Thyroid gland (tissue), 4 donors: Measurements from ENCODE around the gene TMEM258. TPM values are rescaled to one million over a fixed set of nuclear protein-coding genes. Genes with fewer than 3 reads are reported as not detected.

Experiments
- DNase-seq, 2 donors: peaks; one replicate each; pipeline ENCODE4 v3.0.0-alpha.2; 2019
- H3K27ac ChIP-seq, 3 donors: fragments of 200-600 bp; sonication (generic); 1 replicate in 2 of 3; 2 replicates in 1 of 3; pipeline ENCODE4 v1.5.1; 2016 to 2019; ENCODE audit warnings: mild to moderate bottlenecking in 1 of 3, moderate library complexity in 1 of 3
- H3K27me3 ChIP-seq: fragments of 200-600 bp; sonication (generic); one replicate; pipeline ENCODE4 v1.5.1; 2019
- H3K36me3 ChIP-seq, 2 donors: fragments of 200-600 bp; sonication (generic); one replicate each; pipeline ENCODE4 v1.5.1; 2016 to 2019
- H3K4me1 ChIP-seq, 2 donors: fragments of 200-600 bp; sonication (generic); one replicate each; pipeline ENCODE4 v1.5.1; 2017 to 2019
- H3K4me3 ChIP-seq, 3 donors: fragments of 200-600 bp; sonication (generic); replicated peaks in 1 of 3; 1 replicate in 2 of 3; 2 replicates in 1 of 3; pipeline ENCODE4 v1.5.1; 2016; ENCODE audit warnings: mild to moderate bottlenecking in 1 of 3
- H3K9me3 ChIP-seq: fragments of 200-600 bp; sonication (generic); one replicate; pipeline ENCODE4 v1.5.1; 2017
- POLR2A ChIP-seq, 2 donors: fragments of 450-650 bp; IDR thresholded peaks; one replicate each; pipeline ENCODE4 v1.6.1; 2017; ENCODE audit warnings: antibody characterized with exemption in 2 of 2, mild to moderate bottlenecking in 2 of 2, moderate library complexity in 1 of 2
- WGBS, 2 donors: methylation state at CpG; one replicate each; pipeline ENCODE4 v1.1.5; 2017; 5-methylcytosine and 5-hydroxymethylcytosine counted together
- intact Hi-C: fragments of 100-400 bp; cut with DNase I; formaldehyde crosslinking; loops from one replicate; pipeline ENCODE4 v1.15.1; 2023
- total RNA-seq, 4 donors: library from RNA; depleted of rRNA; stranded (reverse); fragments of >200 nt; gene quantifications; one replicate each; pipeline ENCODE4 v1.2.3, GENCODE V29; 2016
- TF ChIP-seq, protein P1 (sequence below), 6 experiments: fragments of 200-600 bp in 3 of 6; fragments of 450-650 bp in 3 of 6; sonication (generic) in 3 of 6; IDR thresholded peaks; one replicate each; pipeline ENCODE4 v1.5.1; 2016 to 2019; ENCODE audit warnings: antibody characterized with exemption in 6 of 6, mild to moderate bottlenecking in 2 of 6, inconsistent platforms in 1 of 6, moderate library complexity in 1 of 6

The TMEM258 gene
- total RNA-seq, 4 donors from 2014 or later = 28.0 to 57.9 (median 48.1) TPM

GRCh38 chr11:61838921-61839320, 46.5 kb upstream of the TMEM258 start:
- no peak for TF ChIP-seq POLR2A (IDR thresholded peaks at IDR 0.05)
- TF ChIP-seq, protein P1, sequence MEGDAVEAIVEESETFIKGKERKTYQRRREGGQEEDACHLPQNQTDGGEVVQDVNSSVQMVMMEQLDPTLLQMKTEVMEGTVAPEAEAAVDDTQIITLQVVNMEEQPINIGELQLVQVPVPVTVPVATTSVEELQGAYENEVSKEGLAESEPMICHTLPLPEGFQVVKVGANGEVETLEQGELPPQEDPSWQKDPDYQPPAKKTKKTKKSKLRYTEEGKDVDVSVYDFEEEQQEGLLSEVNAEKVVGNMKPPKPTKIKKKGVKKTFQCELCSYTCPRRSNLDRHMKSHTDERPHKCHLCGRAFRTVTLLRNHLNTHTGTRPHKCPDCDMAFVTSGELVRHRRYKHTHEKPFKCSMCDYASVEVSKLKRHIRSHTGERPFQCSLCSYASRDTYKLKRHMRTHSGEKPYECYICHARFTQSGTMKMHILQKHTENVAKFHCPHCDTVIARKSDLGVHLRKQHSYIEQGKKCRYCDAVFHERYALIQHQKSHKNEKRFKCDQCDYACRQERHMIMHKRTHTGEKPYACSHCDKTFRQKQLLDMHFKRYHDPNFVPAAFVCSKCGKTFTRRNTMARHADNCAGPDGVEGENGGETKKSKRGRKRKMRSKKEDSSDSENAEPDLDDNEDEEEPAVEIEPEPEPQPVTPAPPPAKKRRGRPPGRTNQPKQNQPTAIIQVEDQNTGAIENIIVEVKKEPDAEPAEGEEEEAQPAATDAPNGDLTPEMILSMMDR (IDR thresholded peaks at IDR 0.05) = no peak
- intact Hi-C loops = no loop called here

DNA sequence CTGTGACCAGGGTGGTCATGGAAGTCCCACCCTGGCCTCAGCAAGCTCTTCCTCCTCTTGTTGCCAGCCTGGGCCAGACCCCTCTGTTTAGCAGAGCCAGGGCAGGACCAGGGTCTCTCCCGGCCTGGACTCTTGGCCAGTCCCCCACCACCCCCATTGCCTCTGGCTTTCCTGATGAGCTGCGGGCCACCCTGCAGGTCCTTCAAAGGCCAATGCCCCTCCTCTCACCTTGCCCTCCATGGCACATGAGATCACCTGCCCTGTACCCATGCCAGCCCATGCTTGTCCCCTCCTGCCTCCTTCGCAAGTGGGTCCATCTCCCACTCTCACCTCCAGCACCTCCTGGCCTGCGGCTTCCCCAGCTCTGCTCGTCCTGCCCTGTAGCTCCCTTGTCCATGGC, 46.1 kb upstream of the TMEM258 start:
- Histone ChIP-seq H3K9me3 (no peaks in the 10 kb centered on the region), H3K27ac (no peak overlapping the region), H3K27me3 (no peaks in the 10 kb centered on the region), H3K4me1 (peaks cover 0 to 5% of the 10 kb centered on the region in 2 donors), H3K36me3 (no peaks in the 10 kb centered on the region), H3K4me3 (no peak overlapping the region)
- TF ChIP-seq POLR2A (IDR thresholded peaks at IDR 0.05) = no peak
- TF ChIP-seq, protein P1 (IDR thresholded peaks at IDR 0.05) = no peak
- WGBS, 2 donors = 90 to 97% methylated on average over 5 of the region's 5 CpGs
- DNase-seq = no peak
- intact Hi-C loops = no loop called here

More at GRCh38 chr11:61838921-61839320, 46.5 kb upstream of the TMEM258 start:
- no peaks in the 10 kb centered on the region for H3K9me3 ChIP-seq
- H3K27me3 ChIP-seq = no peaks in the 10 kb centered on the region
- H3K4me1 ChIP-seq = peaks cover 0 to 5% of the 10 kb centered on the region in 2 donors
- no peak overlapping the region for H3K4me3 ChIP-seq
- 93 to 94% methylated on average over 10 of the region's 10 CpGs for WGBS, 2 donors
- DNase-seq = no peak
- no peaks in the 10 kb centered on the region for H3K36me3 ChIP-seq
- H3K27ac ChIP-seq = no peak overlapping the region

DNA sequence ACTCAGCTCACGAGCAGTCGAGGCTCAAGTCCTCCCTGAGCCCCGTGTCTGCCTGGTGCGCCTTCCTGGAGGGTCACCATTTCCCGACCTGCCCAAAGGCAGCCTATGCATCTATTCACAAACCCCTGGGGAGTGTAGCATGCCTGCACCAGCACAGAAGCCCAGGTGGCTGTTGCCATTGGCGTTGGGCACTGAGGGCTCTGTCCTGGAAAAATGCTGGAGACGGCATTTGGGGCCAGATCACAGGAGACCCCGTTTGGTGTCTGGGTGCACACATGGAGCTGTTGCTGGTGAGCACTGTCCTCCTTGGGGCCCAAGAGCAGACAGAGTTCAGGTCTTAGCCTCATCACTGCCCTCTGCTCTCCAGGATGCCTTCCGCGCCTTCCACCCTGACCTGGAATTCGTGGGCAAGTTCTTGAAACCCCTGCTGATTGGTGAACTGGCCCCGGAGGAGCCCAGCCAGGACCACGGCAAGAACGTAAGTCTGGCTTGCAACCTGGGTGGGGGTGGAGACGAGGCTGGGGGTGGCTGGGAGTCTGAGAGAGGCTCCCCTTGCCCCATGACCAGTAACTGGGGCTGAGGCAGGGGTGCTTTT, 45.1 kb upstream of the TMEM258 start:
- no peak for TF ChIP-seq POLR2A (IDR thresholded peaks at IDR 0.05)
- TF ChIP-seq, protein P1 (IDR thresholded peaks at IDR 0.05) = no peak
- intact Hi-C loops = no loop called here
- H3K27me3 ChIP-seq = no peaks in the 10 kb centered on the region
- no peak for DNase-seq
- 94 to 97% methylated on average over 12 to 15 of the region's 15 CpGs for WGBS, 2 donors
- peaks cover 0 to 5% of the 10 kb centered on the region in 2 donors for H3K4me1 ChIP-seq
- no peak overlapping the region for H3K4me3 ChIP-seq
- no peaks in the 10 kb centered on the region for H3K9me3 ChIP-seq
- no peak overlapping the region for H3K27ac ChIP-seq
- no peaks in the 10 kb centered on the region for H3K36me3 ChIP-seq

DNA sequence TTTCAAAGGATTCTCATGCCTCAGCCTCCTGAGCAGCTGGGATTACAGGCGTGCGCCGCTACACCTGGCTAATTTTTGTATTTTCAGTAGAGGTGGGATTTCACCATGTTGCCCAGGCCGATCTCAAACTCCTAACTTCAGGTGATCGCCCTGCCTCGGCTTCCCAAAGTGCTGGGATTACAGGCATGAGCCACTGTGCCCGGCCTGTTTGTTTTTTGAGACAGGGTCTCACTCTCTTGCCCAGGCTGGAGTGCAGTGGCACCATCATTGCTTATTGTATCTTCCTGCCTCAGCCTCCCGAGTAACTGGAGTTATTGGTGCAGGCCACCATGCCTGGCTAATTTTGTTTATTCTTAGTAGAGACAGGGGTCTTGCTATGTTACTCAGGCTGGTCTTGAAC, 43.8 kb upstream of the TMEM258 start:
- H3K27me3 ChIP-seq = no peaks in the 10 kb centered on the region
- no peaks in the 10 kb centered on the region for H3K36me3 ChIP-seq
- H3K27ac ChIP-seq = no peak overlapping the region
- peaks cover 0 to 5% of the 10 kb centered on the region in 2 donors for H3K4me1 ChIP-seq
- 97 to 98% methylated on average over 8 of the region's 8 CpGs for WGBS, 2 donors
- intact Hi-C loops = no loop called here
- no peaks in the 10 kb centered on the region for H3K9me3 ChIP-seq
- no peak for DNase-seq
- no peak for TF ChIP-seq POLR2A (IDR thresholded peaks at IDR 0.05)
- TF ChIP-seq, protein P1 (IDR thresholded peaks at IDR 0.05) = no peak
- no peak overlapping the region for H3K4me3 ChIP-seq

DNA sequence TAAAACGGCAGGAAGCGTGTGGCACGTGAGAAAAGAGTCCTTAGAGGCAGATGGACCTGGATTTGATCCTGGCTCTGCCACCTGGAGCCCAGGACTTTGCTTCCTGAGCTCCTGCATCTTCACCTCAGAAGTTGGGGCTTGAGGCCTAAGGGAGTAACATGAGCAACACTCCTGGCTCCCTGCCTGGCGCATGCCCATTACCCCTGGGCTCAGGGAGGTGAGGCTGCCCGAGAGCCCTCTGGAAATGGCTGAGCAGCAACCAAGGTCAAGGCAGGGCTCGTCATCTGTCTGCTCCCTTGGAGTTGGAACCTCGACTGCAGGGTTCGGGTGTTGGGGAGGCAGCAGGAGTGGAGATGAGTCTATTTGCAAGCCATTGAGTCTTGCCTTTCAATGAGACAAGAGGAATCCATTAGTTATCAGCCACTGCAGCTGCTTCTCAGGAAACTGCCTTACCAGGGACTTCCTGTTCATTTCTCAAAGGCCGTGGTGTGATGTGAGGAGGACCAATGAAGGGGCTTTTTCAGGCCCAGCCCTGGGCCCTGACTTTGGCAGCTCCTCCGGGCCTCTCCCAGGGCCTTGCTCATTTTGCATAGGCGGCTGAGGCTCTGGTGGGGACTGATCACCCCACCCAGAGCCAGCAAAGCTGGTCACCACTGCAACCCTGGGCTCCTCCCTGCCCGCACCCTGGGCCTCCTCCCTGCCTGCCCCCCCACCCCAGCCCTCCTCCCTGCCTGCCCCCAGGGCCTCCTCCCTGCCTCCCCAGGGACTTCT, 42.1 kb upstream of the TMEM258 start:
- WGBS, 2 donors = 63 to 66% methylated on average over 10 to 12 of the region's 12 CpGs
- no peak for DNase-seq
- peaks cover 1 to 10% of the 10 kb centered on the region in 2 donors for H3K4me1 ChIP-seq
- TF ChIP-seq, protein P1 (IDR thresholded peaks at IDR 0.05) = no peak
- no peak for TF ChIP-seq POLR2A (IDR thresholded peaks at IDR 0.05)
- H3K27me3 ChIP-seq = no peaks in the 10 kb centered on the region
- H3K9me3 ChIP-seq = no peaks in the 10 kb centered on the region
- intact Hi-C loops = no loop called here
- H3K4me3 ChIP-seq = no peak overlapping the region
- H3K36me3 ChIP-seq = no peaks in the 10 kb centered on the region
- H3K27ac ChIP-seq = peak overlapping the region in 1 of 3 donors; percentile 40
